PC-9 (cell line): ENCODE data around the gene ALS2.

ENCODE experiments used
- CTCF ChIP-seq: fragments of 200-600 bp; sonication (generic); conservative IDR thresholded peaks from 2 replicates; pipeline ENCODE4 v1.6.1; 2017; ENCODE audit warnings: mixed run types, antibody characterized with exemption, mild to moderate bottlenecking, moderate library complexity
- EZH2 ChIP-seq: fragments of 200-600 bp; sonication (generic); IDR thresholded peaks from 2 replicates; pipeline ENCODE4 v1.8.0; 2017; ENCODE audit warnings: antibody characterized with exemption, low read depth

GRCh38 chr2:201789395-201789794 lies 8.7 kb upstream of the ALS2 start:
- TF ChIP-seq CTCF, result no peak
- no peak for TF ChIP-seq EZH2
